Measurements from ENCODE around the gene GSG1L. TPM values are rescaled to one million over a fixed set of nuclear protein-coding genes. Genes with fewer than 3 reads are reported as not detected.

The GSG1L gene
- total and polyA plus RNA-seq, 12 donors: 0.11 TPM; not detected in 11

GRCh38 chr16:28089205-28089991, 25.9 kb upstream of the GSG1L start:
- no peak overlapping the region for H3K4me3 ChIP-seq
- H3K9me3 ChIP-seq (replicated peaks in 1 of 3): no peaks in the 10 kb centered on the region
- H3K36me3 ChIP-seq (replicated peaks in 1 of 2): no peaks in the 10 kb centered on the region
- no peak for DNase-seq
- 84 to 93% (median 86%) methylated on average over 3 of the region's 3 CpGs for WGBS, 4 donors
- intact Hi-C loops (cut with DNase I): no loop called here
- H3K27me3 ChIP-seq: no peaks in the 10 kb centered on the region
- TF ChIP-seq CTCF (IDR thresholded peaks at IDR 0.05) (no peak), POLR2A (IDR thresholded peaks at IDR 0.05) (no peak)
- no peak overlapping the region for H3K27ac ChIP-seq
- no peaks in the 10 kb centered on the region for H3K4me1 ChIP-seq (replicated peaks in 1 of 2)

- no peak overlapping the region for H3K27ac ChIP-seq
- no peaks in the 10 kb centered on the region for H3K9me3 ChIP-seq (replicated peaks in 1 of 3)
- WGBS, 4 donors: 79 to 91% (median 90%) methylated on average over 5 to 7 of the region's 7 CpGs
- H3K4me1 ChIP-seq (replicated peaks in 1 of 2): no peaks in the 10 kb centered on the region
- no peak overlapping the region for H3K4me3 ChIP-seq
- TF ChIP-seq POLR2A (IDR thresholded peaks at IDR 0.05) (no peak), CTCF (IDR thresholded peaks at IDR 0.05) (no peak)
- no peak for DNase-seq
- no peaks in the 10 kb centered on the region for H3K27me3 ChIP-seq
- no peaks in the 10 kb centered on the region for H3K36me3 ChIP-seq (replicated peaks in 1 of 2)
- intact Hi-C loops (cut with DNase I): no loop called here
Observed at GRCh38 chr16:28087675-28088300, 24.3 kb upstream of the GSG1L start.

- Histone ChIP-seq H3K9me3 (replicated peaks in 1 of 3) (no peaks in the 10 kb centered on the region), H3K4me1 (replicated peaks in 1 of 2) (no peaks in the 10 kb centered on the region), H3K27me3 (no peaks in the 10 kb centered on the region), H3K27ac (no peak overlapping the region), H3K36me3 (replicated peaks in 1 of 2) (no peaks in the 10 kb centered on the region), H3K4me3 (no peak overlapping the region)
- intact Hi-C loops (cut with DNase I): no loop called here
- 56 to 74% (median 68%) methylated on average over 3 to 8 of the region's 8 CpGs for WGBS, 4 donors
- TF ChIP-seq CTCF (IDR thresholded peaks at IDR 0.05) (no peak), POLR2A (IDR thresholded peaks at IDR 0.05) (no peak)
- no peak for DNase-seq
Observed at GRCh38 chr16:28087140-28087660, 23.7 kb upstream of the GSG1L start.

GRCh38 chr16:28086186-28087139, 22.9 kb upstream of the GSG1L start:
- Histone ChIP-seq H3K9me3 (replicated peaks in 1 of 3) (no peaks in the 10 kb centered on the region), H3K4me1 (replicated peaks in 1 of 2) (no peaks in the 10 kb centered on the region), H3K27ac (no peak overlapping the region), H3K4me3 (no peak overlapping the region), H3K27me3 (no peaks in the 10 kb centered on the region), H3K36me3 (replicated peaks in 1 of 2) (no peaks in the 10 kb centered on the region)
- intact Hi-C loops (cut with DNase I): no loop called here
- TF ChIP-seq CTCF (IDR thresholded peaks at IDR 0.05) (no peak), POLR2A (IDR thresholded peaks at IDR 0.05) (no peak)
- 82 to 89% (median 86%) methylated on average over 11 to 21 of the region's 21 CpGs for WGBS, 4 donors
- no peak for DNase-seq

Measured in adrenal gland (tissue), 12 donors.